ENCODE data around the gene TMEM52. TPM values are rescaled to one million over a fixed set of nuclear protein-coding genes. Genes with fewer than 3 reads are reported as not detected.

The TMEM52 gene
- total RNA-seq, 2 experiments from 2014 or later = 1.7 to 2.5 TPM

- intact Hi-C loops (cut with micrococcal nuclease; ENCODE audit: unreplicated experiment) = no loop called here
- Histone ChIP-seq H3K4me2 (ENCODE audit: low read length) (no peak overlapping the region), H3K4me1 (ENCODE audit: insufficient read depth, low read length, poor library complexity, severe bottlenecking) (no peaks in the 10 kb centered on the region), H3K79me2 (ENCODE audit: insufficient read depth, low read depth, low read length) (no peaks in the 10 kb centered on the region), H3K4me3 (ENCODE audit: low read depth, low read length, poor library complexity, severe bottlenecking) (no peak overlapping the region), H4K20me1 (ENCODE audit: insufficient read depth, low read length) (no peaks in the 10 kb centered on the region), H3K36me3 (ENCODE audit: insufficient read depth, low read length) (no peaks in the 10 kb centered on the region), H3K9me3 (ENCODE audit: low read length) (no peaks in the 10 kb centered on the region), H2AFZ (ENCODE audit: low read length) (no peak overlapping the region), H3K27ac (ENCODE audit: low read depth, low read length, poor library complexity, severe bottlenecking) (no peak overlapping the region), H3K9me2 (ENCODE audit: insufficient read depth, low read length) (no peaks in the 10 kb centered on the region)
- POLR2A ChIA-PET = no interaction called here
- no peak for DNase-seq (ENCODE audit: low spot score)
- BruUV-seq (replicated peaks) = no TSS peak
- TF ChIP-seq CTCF (conservative IDR thresholded peaks at IDR 0.05; ENCODE audit: low read length) (no peak), EZH2phosphoT487 (IDR thresholded peaks at IDR 0.05; ENCODE audit: borderline replicate concordance, low read depth, low read length) (no peak)
- CTCF ChIA-PET (ENCODE audit: unreplicated experiment) = no interaction called here
Measured at GRCh38 chr1:1925437-1926345, 6.6 kb upstream of the TMEM52 start.

- no peak overlapping the region for H2AFZ ChIP-seq (ENCODE audit: low read length)
Measured at GRCh38 chr1:1924849-1925248, 5.8 kb upstream of the TMEM52 start.

More at GRCh38 chr1:1924849-1925248, 5.8 kb upstream of the TMEM52 start:
- ChIA-PET CTCF (ENCODE audit: unreplicated experiment) (interaction anchor here (0.6 kb wide), 1 partner anchor 200 kb away, joined by 3 read pairs; no protein-coding TSS in a partner anchor), POLR2A (no interaction called here)
- H3K4me3 ChIP-seq (ENCODE audit: low read depth, low read length, poor library complexity, severe bottlenecking) = no peak overlapping the region
- peaks cover 2% of the 10 kb centered on the region for H3K4me1 ChIP-seq (ENCODE audit: insufficient read depth, low read length, poor library complexity, severe bottlenecking)
- H3K9me2 ChIP-seq (ENCODE audit: insufficient read depth, low read length) = no peaks in the 10 kb centered on the region
- no peaks in the 10 kb centered on the region for H4K20me1 ChIP-seq (ENCODE audit: insufficient read depth, low read length)
- no peak overlapping the region for H3K4me2 ChIP-seq (ENCODE audit: low read length)
- H3K27ac ChIP-seq (ENCODE audit: low read depth, low read length, poor library complexity, severe bottlenecking) = no peak overlapping the region
- no peak for DNase-seq (ENCODE audit: low spot score)
- no peak for TF ChIP-seq EZH2phosphoT487 (IDR thresholded peaks at IDR 0.05; ENCODE audit: borderline replicate concordance, low read depth, low read length)
- no peak for TF ChIP-seq CTCF (conservative IDR thresholded peaks at IDR 0.05; ENCODE audit: low read length)
- no peaks in the 10 kb centered on the region for H3K36me3 ChIP-seq (ENCODE audit: insufficient read depth, low read length)
- intact Hi-C loops (cut with micrococcal nuclease; ENCODE audit: unreplicated experiment) = no loop called here
- H3K9me3 ChIP-seq (ENCODE audit: low read length) = no peaks in the 10 kb centered on the region
- BruUV-seq (replicated peaks) = no TSS peak
- no peaks in the 10 kb centered on the region for H3K79me2 ChIP-seq (ENCODE audit: insufficient read depth, low read depth, low read length)
